Smooth muscle cell (in vitro differentiated cells): ENCODE measurements around the gene CRIP1. TPM values are rescaled to one million over a fixed set of nuclear protein-coding genes. Genes with fewer than 3 reads are reported as not detected.

Experiments used
- DNase-seq: peaks from one replicate; lab custom pipeline; 2025; ENCODE audit not compliant: unreplicated experiment; lab: John Stamatoyannopoulos, UW
- H2AFZ ChIP-seq: fragments of 200-600 bp; sonication (generic); 2 replicates; pipeline ENCODE4 v1.6.0; 2016; ENCODE audit warnings: antibody characterized with exemption, low read depth, mild to moderate bottlenecking
- H3F3A ChIP-seq: fragments of 200-600 bp; sonication (generic); 2 replicates; pipeline ENCODE4 v1.6.0; 2017; ENCODE audit warnings: antibody characterized with exemption, low read depth
- H3K27ac ChIP-seq: fragments of 200-600 bp; sonication (generic); 2 replicates; pipeline ENCODE4 v1.5.1; 2016; ENCODE audit warnings: low read depth, mild to moderate bottlenecking
- H3K27me3 ChIP-seq: fragments of 200-600 bp; sonication (generic); 2 replicates; pipeline ENCODE4 v1.6.1; 2016; ENCODE audit warnings: low read depth, mild to moderate bottlenecking
- H3K36me3 ChIP-seq: fragments of 200-600 bp; sonication (generic); 2 replicates; pipeline ENCODE4 v1.5.1; 2016; ENCODE audit warnings: low read depth
- H3K4me1 ChIP-seq: fragments of 200-600 bp; sonication (generic); 2 replicates; pipeline ENCODE4 v1.5.1; 2016; ENCODE audit warnings: low read depth
- H3K4me2 ChIP-seq: fragments of 200-600 bp; sonication (generic); 2 replicates; pipeline ENCODE4 v1.6.0; 2016; ENCODE audit warnings: mild to moderate bottlenecking
- H3K4me3 ChIP-seq: fragments of 200-600 bp; sonication (generic); 2 replicates; pipeline ENCODE4 v1.5.1; 2016; ENCODE audit warnings: mild to moderate bottlenecking
- H3K79me2 ChIP-seq: fragments of 200-600 bp; sonication (generic); 2 replicates; pipeline ENCODE4 v1.6.0; 2016; ENCODE audit warnings: low read depth, mild to moderate bottlenecking
- H3K9ac ChIP-seq: fragments of 200-600 bp; sonication (generic); 2 replicates; pipeline ENCODE4 v1.6.0; 2016; ENCODE audit warnings: low read depth
- H3K9me3 ChIP-seq: fragments of 200-600 bp; sonication (generic); replicated peaks from 2 replicates; pipeline ENCODE4 v1.5.1; 2016; ENCODE audit warnings: low read depth
- H4K20me1 ChIP-seq: fragments of 200-600 bp; sonication (generic); 2 replicates; pipeline ENCODE4 v1.6.0; 2016; ENCODE audit warnings: low read depth
- CTCF ChIP-seq: fragments of 200-600 bp; sonication (generic); IDR thresholded peaks from 2 replicates; pipeline ENCODE4 v1.5.1; 2017; ENCODE audit warnings: borderline replicate concordance, mild to moderate bottlenecking, antibody characterized with exemption; ENCODE audit not compliant: insufficient read depth, poor library complexity, severe bottlenecking
- WGBS: methylation state at CpG from one replicate; pipeline ENCODE4 v1.1.7; 2016; ENCODE audit warnings: low lambda C conversion rate; 5-methylcytosine and 5-hydroxymethylcytosine counted together
- polyA plus RNA-seq: library from polyadenylated mRNA; unstranded; fragments of >200 nt; fragmentation: Nextera tagmentation; extraction: Ambion mirVana; gene quantifications from 2 replicates; pipeline ENCODE4 v1.2.1, GENCODE V29; 2016
- total RNA-seq: library from RNA; depleted of rRNA; stranded (reverse); fragments of >200 nt; gene quantifications from 2 replicates; pipeline ENCODE4 v1.2.3, GENCODE V29; 2014

Gene CRIP1
- 0.27 and 4.9 TPM in 2 replicates for total RNA-seq
- 31.8 and 40.6 TPM in 2 replicates for polyA plus RNA-seq

GRCh38 chr14:105486163-105486973 lies at the start of gene CRIP1:
Gene CRIP1 (plus strand): TSS chr14:105486886. CDS start chr14:105487260, 374 bp downstream.
- H3K4me2 ChIP-seq: peak within 1 kb of the TSS; percentile 69
- peak within 1 kb of the TSS; percentile 30 for H3K4me3 ChIP-seq
- no peaks in the 10 kb centered on the region for H3K36me3 ChIP-seq

GRCh38 chr14:105436891-105437722 lies 49.6 kb upstream of the CRIP1 start:
- no peak for TF ChIP-seq CTCF
- H3K9me3 ChIP-seq: no peaks in the 10 kb centered on the region
- H3K27me3 ChIP-seq: no peaks in the 10 kb centered on the region
- no peaks in the 10 kb centered on the region for H3K4me1 ChIP-seq
- no peak for DNase-seq
- peaks cover 59% of the 10 kb centered on the region for H3K79me2 ChIP-seq
- H3K4me3 ChIP-seq: no peak overlapping the region
- H3K36me3 ChIP-seq: no peaks in the 10 kb centered on the region
- H3K9ac ChIP-seq: no peak overlapping the region
- peaks cover 92% of the 10 kb centered on the region for H4K20me1 ChIP-seq
- no peak overlapping the region for H2AFZ ChIP-seq
- H3K27ac ChIP-seq: no peak overlapping the region
- no peak overlapping the region for H3K4me2 ChIP-seq
- 96% methylated on average over 25 of the region's 31 CpGs for WGBS
- no peaks in the 10 kb centered on the region for H3F3A ChIP-seq

More at GRCh38 chr14:105486163-105486973, at the start of gene CRIP1:
- H3F3A ChIP-seq: no peaks in the 10 kb centered on the region
- peaks cover 9% of the 10 kb centered on the region for H3K4me1 ChIP-seq
- H3K27me3 ChIP-seq: peaks cover 11% of the 10 kb centered on the region
- no peaks in the 10 kb centered on the region for H3K9me3 ChIP-seq
- 53% methylated on average over 34 of the region's 56 CpGs for WGBS
- H3K9ac ChIP-seq: no peak within 1 kb of the TSS
- H3K27ac ChIP-seq: no peak within 1 kb of the TSS
- no peaks in the 10 kb centered on the region for H3K79me2 ChIP-seq
- no peak for DNase-seq
- no peak for TF ChIP-seq CTCF
- no peaks in the 10 kb centered on the region for H4K20me1 ChIP-seq
- H2AFZ ChIP-seq: no peak within 1 kb of the TSS

GRCh38 chr14:105437723-105438500 lies 48.8 kb upstream of the CRIP1 start:
- Histone ChIP-seq H3K27me3 (no peaks in the 10 kb centered on the region), H3K4me2 (no peak overlapping the region), H4K20me1 (peaks cover 84% of the 10 kb centered on the region), H3K36me3 (no peaks in the 10 kb centered on the region), H3F3A (no peaks in the 10 kb centered on the region), H3K79me2 (peaks cover 51% of the 10 kb centered on the region), H3K9me3 (no peaks in the 10 kb centered on the region), H3K4me3 (no peak overlapping the region), H3K27ac (no peak overlapping the region), H3K9ac (no peak overlapping the region), H3K4me1 (no peaks in the 10 kb centered on the region), H2AFZ (no peak overlapping the region)
- WGBS: 99% methylated on average over 15 of the region's 18 CpGs
- no peak for DNase-seq
- no peak for TF ChIP-seq CTCF
